ENCODE measurements around the gene TTC33. TPM values are rescaled to one million over a fixed set of nuclear protein-coding genes. Genes with fewer than 3 reads are reported as not detected.

Gene TTC33, protein sequence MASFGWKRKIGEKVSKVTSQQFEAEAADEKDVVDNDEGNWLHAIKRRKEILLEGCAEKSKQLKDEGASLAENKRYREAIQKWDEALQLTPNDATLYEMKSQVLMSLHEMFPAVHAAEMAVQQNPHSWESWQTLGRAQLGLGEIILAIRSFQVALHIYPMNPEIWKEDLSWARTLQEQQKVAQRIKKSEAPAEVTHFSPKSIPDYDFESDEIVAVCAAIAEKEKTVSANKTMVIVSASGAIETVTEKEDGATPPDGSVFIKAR
- 18.6 and 23.9 TPM in 2 replicates for total RNA-seq

DNA sequence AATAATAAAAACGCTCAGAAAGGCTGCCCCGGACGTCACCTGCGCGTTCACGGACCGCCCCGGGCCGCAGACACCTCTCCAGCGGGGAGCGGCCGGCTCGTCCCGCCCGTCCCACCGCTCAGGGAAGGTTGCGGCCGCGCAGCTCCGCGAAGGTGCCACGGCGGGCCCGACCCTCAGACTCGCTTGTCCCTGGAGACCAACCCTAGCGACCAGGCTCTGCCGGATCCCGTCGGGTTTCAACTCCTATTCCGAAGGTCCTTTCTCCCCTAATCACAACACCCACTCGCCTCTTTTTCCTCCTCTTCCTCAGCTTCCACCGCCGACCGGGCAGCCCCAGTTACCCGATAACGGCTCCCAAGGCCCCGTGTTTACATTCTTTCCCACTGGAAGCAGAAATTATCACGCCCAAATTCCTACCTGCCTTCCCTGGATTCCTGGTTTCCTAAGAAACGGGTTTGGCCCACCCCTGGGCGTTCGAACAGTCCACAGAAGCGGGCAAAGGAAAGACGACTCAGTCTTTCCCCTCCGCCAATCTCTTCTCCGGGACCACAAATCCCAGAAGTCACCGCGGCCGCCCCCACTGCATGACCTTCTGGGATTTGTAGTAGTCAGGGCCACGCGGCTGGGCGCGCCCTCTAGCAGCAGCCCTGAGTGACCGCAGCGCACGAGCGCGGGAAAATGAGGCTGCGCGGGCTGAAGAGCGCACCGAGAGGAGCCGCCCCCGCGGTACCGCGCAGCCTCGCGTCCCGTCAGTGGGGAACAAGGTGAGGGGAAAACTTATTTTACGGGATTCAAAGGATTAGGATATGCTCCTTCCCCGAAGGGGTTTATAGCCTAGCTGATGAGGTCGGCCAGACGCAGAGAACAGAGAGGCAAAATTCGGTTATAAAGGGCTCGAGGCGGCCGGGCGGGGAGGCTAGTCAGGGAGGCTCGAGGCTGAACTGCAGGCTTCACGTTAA, at the start of gene TTC33:
Gene TTC33, minus strand, starts transcription at position 555 of the 959 bp plus-strand sequence. CDS start 8,943 bp downstream, outside the sequence.

DNA sequence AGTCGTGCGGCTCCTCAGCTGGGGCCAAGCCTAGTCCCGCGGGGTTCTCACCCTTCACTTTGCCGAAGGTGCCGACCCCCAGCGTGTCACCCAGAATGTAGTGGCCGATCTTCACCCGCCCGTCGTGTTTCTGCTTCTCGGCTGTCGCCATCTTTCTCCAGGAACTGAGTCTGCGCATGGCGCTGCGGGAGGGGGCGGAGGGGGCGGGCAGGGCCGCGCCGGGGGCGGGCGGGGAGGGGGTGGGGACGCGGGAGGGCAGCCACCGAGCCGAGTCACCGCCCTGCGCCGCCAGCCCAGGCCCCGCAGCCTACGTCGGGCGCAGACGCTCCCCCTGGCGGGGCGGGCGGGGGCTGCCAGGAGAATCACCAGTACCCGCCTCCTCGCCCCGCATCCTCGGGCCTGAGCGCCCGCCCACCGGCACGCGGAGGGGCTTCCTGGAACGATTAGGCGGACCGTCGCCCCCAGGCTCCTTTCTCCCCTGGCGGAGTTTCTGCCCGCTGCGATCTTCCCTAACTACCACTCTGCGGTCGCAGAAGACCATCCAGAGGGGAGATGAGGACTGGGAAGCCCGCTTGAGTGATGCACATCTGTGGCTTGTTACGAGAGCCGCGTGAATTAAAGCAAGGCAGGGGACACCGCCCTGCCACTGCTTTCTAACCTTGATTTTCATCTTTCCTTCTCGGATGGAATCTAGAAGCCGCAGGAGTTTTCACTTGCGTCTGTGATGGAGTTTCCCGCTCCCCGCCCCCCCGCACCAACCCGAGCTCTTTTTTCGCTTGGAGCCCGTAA, 42.4 kb upstream of the TTC33 start, which contains the start of gene PRKAA1:
Gene PRKAA1, minus strand, starts transcription at position 363 of the 789 bp plus-strand sequence. Its CDS starts 185 bp downstream, at position 178.

DNA sequence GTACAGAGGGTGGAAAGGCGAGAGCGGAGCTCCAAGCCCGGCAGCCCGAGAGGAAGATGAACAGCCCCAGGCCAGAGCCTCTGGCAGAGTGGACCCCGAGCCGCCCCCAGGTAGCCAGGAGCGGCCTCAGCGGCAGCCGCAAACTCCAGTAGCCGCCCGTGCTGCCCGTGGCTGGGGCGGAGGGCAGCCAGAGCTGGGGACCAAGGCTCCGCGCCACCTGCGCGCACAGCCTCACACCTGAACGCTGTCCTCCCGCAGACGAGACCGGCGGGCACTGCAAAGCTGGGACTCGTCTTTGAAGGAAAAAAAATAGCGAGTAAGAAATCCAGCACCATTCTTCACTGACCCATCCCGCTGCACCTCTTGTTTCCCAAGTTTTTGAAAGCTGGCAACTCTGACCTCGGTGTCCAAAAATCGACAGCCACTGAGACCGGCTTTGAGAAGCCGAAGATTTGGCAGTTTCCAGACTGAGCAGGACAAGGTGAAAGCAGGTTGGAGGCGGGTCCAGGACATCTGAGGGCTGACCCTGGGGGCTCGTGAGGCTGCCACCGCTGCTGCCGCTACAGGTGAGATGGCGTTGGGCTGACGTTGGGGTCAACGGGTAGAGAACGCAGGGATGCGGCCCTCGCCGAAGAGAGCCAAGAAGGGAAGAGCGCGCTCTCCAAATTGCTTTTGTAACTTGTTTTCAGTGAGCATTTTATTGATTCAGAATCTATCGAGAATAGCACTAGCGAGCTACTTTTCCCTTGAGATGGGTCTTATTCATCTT, 75.7 kb downstream of the TTC33 start, which contains the start of gene PTGER4:
Gene PTGER4, plus strand, starts transcription at position 3 of the 769 bp plus-strand sequence. CDS start 1,079 bp downstream, outside the sequence.

Small RNA genes lying within 50 kb of the gene (small RNA-seq; reads per million reads assigned to genes)
- gene RF00092 (not detected), gene RF00191 (not detected)

Other genes starting within 250 kb of the TTC33 start
- gene PTGER4, start 76.0 kb downstream of the TTC33 start, total RNA-seq = 94.7 and 114 TPM in 2 replicates
- 168 and 170 TPM in 2 replicates for gene PRKAA1, start 42.4 kb upstream of the TTC33 start, total RNA-seq
- 172 and 319 TPM in 2 replicates for gene RPL37, start 79.3 kb upstream of the TTC33 start, total RNA-seq
- 44.7 and 45.9 TPM in 2 replicates for gene CARD6, start 85.4 kb upstream of the TTC33 start, total RNA-seq
- gene C7, start 153.5 kb upstream of the TTC33 start, total RNA-seq = 1.7 TPM in 1 of 2 replicates, not detected in the other